Ishikawa (cell line): ENCODE results near the gene CHMP1A.

Experiments
- CEBPB ChIP-seq: IDR thresholded peaks from 2 replicates; pipeline ENCODE4 v1.6.1; 2012
- CREB1 ChIP-seq: IDR thresholded peaks from 2 replicates; pipeline ENCODE4 v1.6.1; 2012; ENCODE audit warnings: low read depth
- EP300 ChIP-seq: IDR thresholded peaks from 2 replicates; pipeline ENCODE4 v1.6.1; 2012; ENCODE audit warnings: borderline replicate concordance
- FOXM1 ChIP-seq: IDR thresholded peaks from 2 replicates; pipeline ENCODE4 v1.6.1; 2012; ENCODE audit warnings: low read depth, borderline replicate concordance
- RAD21 ChIP-seq: IDR thresholded peaks from 2 replicates; pipeline ENCODE4 v1.6.1; 2012; ENCODE audit warnings: low read depth
- TAF1 ChIP-seq: IDR thresholded peaks from 2 replicates; pipeline ENCODE4 v1.6.1; 2012; ENCODE audit warnings: low read depth, mild to moderate bottlenecking
- TEAD4 ChIP-seq: IDR thresholded peaks from 2 replicates; pipeline ENCODE4 v1.6.1; 2012
- YY1 ChIP-seq: IDR thresholded peaks from 2 replicates; pipeline ENCODE4 v1.6.1; 2012; ENCODE audit warnings: low read depth
- ZBTB7A ChIP-seq: IDR thresholded peaks from 2 replicates; pipeline ENCODE4 v1.6.1; 2012; ENCODE audit warnings: low read depth
- TF ChIP-seq, protein P1 (sequence below): IDR thresholded peaks from 2 replicates; pipeline ENCODE4 v1.6.1; 2012
- TF ChIP-seq, protein P2 (sequence below): IDR thresholded peaks from 2 replicates; pipeline ENCODE4 v1.6.1; 2012; ENCODE audit warnings: low read depth, mild to moderate bottlenecking
- TF ChIP-seq, protein P3 (sequence below): IDR thresholded peaks from 2 replicates; pipeline ENCODE4 v1.6.1; 2012

DNA sequence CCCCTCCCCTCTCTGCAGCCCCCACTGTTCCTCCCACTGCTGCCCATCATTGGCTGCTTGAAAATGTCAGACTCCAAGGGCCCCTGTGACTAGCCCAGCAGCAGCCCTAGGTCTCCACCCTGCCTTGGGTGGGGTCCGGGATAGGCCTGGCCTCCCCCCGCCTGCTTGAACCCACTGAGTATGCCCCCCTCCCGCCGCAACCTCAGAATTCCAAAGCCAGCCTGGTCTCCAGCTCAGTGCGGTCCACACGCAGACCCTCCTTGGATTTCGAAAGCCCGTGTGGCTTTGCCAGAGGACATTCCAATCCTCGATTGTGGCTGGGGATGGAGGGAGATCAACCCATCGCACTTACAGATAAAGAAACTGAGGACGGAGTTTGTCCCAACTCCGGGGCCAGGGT is 37.7 kb downstream of the CHMP1A start:
- no peak for TF ChIP-seq EP300
- no peak for TF ChIP-seq CREB1
- TF ChIP-seq, protein P1, sequence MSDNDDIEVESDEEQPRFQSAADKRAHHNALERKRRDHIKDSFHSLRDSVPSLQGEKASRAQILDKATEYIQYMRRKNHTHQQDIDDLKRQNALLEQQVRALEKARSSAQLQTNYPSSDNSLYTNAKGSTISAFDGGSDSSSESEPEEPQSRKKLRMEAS: no peak
- no peak for TF ChIP-seq CEBPB
- TF ChIP-seq, protein P2, sequence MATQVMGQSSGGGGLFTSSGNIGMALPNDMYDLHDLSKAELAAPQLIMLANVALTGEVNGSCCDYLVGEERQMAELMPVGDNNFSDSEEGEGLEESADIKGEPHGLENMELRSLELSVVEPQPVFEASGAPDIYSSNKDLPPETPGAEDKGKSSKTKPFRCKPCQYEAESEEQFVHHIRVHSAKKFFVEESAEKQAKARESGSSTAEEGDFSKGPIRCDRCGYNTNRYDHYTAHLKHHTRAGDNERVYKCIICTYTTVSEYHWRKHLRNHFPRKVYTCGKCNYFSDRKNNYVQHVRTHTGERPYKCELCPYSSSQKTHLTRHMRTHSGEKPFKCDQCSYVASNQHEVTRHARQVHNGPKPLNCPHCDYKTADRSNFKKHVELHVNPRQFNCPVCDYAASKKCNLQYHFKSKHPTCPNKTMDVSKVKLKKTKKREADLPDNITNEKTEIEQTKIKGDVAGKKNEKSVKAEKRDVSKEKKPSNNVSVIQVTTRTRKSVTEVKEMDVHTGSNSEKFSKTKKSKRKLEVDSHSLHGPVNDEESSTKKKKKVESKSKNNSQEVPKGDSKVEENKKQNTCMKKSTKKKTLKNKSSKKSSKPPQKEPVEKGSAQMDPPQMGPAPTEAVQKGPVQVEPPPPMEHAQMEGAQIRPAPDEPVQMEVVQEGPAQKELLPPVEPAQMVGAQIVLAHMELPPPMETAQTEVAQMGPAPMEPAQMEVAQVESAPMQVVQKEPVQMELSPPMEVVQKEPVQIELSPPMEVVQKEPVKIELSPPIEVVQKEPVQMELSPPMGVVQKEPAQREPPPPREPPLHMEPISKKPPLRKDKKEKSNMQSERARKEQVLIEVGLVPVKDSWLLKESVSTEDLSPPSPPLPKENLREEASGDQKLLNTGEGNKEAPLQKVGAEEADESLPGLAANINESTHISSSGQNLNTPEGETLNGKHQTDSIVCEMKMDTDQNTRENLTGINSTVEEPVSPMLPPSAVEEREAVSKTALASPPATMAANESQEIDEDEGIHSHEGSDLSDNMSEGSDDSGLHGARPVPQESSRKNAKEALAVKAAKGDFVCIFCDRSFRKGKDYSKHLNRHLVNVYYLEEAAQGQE: no peak
- TF ChIP-seq FOXM1: no peak
- TF ChIP-seq, protein P3, sequence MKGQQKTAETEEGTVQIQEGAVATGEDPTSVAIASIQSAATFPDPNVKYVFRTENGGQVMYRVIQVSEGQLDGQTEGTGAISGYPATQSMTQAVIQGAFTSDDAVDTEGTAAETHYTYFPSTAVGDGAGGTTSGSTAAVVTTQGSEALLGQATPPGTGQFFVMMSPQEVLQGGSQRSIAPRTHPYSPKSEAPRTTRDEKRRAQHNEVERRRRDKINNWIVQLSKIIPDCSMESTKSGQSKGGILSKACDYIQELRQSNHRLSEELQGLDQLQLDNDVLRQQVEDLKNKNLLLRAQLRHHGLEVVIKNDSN: no peak
- TF ChIP-seq TAF1: no peak
- 0 out of 2 replicates have a peak, but pooled peaks have one; percentile 41 for TF ChIP-seq ZBTB7A
- no peak for TF ChIP-seq YY1
- no peak for TF ChIP-seq TEAD4
- TF ChIP-seq RAD21: no peak
